Prostate gland (tissue), 2 donors: ENCODE data around the gene FAM180A. TPM values are rescaled to one million over a fixed set of nuclear protein-coding genes. Genes with fewer than 3 reads are reported as not detected.

Experiments used
- DNase-seq: peaks from one replicate; pipeline ENCODE4 v3.0.0-alpha.2; 2019; ENCODE audit warnings: low spot score
- H3K27ac ChIP-seq, 2 donors: fragments of 200-600 bp; sonication (generic); 2 replicates each; pipeline ENCODE4 v1.5.1; 2017 to 2019
- H3K27me3 ChIP-seq: fragments of 200-600 bp; sonication (generic); replicated peaks from 2 replicates; pipeline ENCODE4 v1.5.1; 2019; ENCODE audit not compliant: insufficient read depth
- H3K36me3 ChIP-seq, 2 donors: fragments of 200-600 bp; sonication (generic); 1 replicate in 1 of 2; 2 replicates in 1 of 2; pipeline versions ENCODE4 v1.5.1 to v1.8.1; 2017 to 2019
- H3K4me1 ChIP-seq: fragments of 200-600 bp; sonication (generic); replicated peaks from 2 replicates; pipeline ENCODE4 v1.5.1; 2019
- H3K4me3 ChIP-seq, 2 donors: fragments of 200-600 bp; sonication (generic); 2 replicates each; pipeline ENCODE4 v1.5.1; 2017 to 2019
- H3K9me3 ChIP-seq: fragments of 200-600 bp; sonication (generic); 2 replicates; pipeline ENCODE4 v1.5.1; 2017
- POLR2A ChIP-seq: fragments of 450-650 bp; IDR thresholded peaks from one replicate; pipeline ENCODE4 v1.6.1; 2016; ENCODE audit warnings: antibody characterized with exemption, mild to moderate bottlenecking
- POLR2AphosphoS5 ChIP-seq: sonication (generic); formaldehyde crosslinking; IDR thresholded peaks from one replicate; pipeline ENCODE4 v1.6.1; 2017; ENCODE audit warnings: antibody characterized with exemption
- WGBS: methylation state at CpG from one replicate; pipeline ENCODE4 v1.1.5; 2018; 5-methylcytosine and 5-hydroxymethylcytosine counted together
- intact Hi-C: fragments of 100-400 bp; cut with DNase I; formaldehyde crosslinking; loops from one replicate; pipeline ENCODE4 v1.14.2; 2022
- total RNA-seq, 2 donors: library from RNA; depleted of rRNA; stranded (reverse); fragments of >200 nt; gene quantifications; one replicate each; pipeline ENCODE4 v1.1.0, GENCODE V29; 2016
- TF ChIP-seq, protein P1 (sequence below), 4 experiments: fragments of 200-600 bp in 2 of 4; fragments of 450-650 bp in 2 of 4; sonication (generic) in 2 of 4; IDR thresholded peaks; 1 replicate in 3 of 4; 2 replicates in 1 of 4; pipeline ENCODE4 v1.5.1; 2016 to 2019; ENCODE audit warnings: antibody characterized with exemption in 4 of 4, mild to moderate bottlenecking in 2 of 4, moderate library complexity in 2 of 4

The FAM180A gene
- total RNA-seq, 2 donors from 2014 or later = 0.77 to 6.9 TPM

DNA sequence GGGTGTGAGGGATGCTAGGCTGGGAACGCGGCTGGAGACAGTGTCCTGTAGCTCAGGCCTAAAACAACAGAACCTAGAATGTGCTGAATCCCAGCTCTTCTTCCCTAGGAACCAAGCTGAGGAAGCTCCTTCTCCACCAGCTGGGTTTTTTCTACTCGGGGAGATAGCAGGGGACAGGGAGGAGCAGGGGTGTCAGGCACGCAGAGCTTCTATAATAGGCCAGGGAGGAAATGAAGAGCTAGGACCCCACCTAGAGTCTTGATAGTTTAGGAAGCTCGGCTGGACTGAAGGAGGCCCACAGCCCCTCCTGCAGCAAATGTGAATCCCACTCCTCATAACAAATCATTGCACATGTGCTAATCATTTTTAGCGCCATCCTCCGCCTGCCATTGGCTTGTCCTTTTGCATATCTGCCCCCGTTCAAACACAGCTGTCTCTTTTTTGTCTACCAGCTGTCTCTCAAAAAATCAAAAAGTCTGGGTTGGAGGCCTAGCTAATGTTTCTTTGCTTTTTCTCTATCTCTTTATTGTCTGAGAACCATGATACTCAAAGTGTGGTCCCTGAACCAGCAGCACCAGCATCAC, 24.1 kb upstream of the FAM180A start:
- H3K27ac ChIP-seq = peak overlapping the region in 1 of 2 donors; percentile 58
- intact Hi-C loops = no loop called here
- no peak for DNase-seq
- H3K4me3 ChIP-seq = no peak overlapping the region
- peaks cover 16% of the 10 kb centered on the region for H3K4me1 ChIP-seq
- no peaks in the 10 kb centered on the region for H3K9me3 ChIP-seq
- H3K36me3 ChIP-seq = no peaks in the 10 kb centered on the region
- 71% methylated on average over 8 of the region's 8 CpGs for WGBS
- H3K27me3 ChIP-seq = no peaks in the 10 kb centered on the region
- no peak for TF ChIP-seq POLR2A
- TF ChIP-seq POLR2AphosphoS5 = no peak
- TF ChIP-seq, protein P1, sequence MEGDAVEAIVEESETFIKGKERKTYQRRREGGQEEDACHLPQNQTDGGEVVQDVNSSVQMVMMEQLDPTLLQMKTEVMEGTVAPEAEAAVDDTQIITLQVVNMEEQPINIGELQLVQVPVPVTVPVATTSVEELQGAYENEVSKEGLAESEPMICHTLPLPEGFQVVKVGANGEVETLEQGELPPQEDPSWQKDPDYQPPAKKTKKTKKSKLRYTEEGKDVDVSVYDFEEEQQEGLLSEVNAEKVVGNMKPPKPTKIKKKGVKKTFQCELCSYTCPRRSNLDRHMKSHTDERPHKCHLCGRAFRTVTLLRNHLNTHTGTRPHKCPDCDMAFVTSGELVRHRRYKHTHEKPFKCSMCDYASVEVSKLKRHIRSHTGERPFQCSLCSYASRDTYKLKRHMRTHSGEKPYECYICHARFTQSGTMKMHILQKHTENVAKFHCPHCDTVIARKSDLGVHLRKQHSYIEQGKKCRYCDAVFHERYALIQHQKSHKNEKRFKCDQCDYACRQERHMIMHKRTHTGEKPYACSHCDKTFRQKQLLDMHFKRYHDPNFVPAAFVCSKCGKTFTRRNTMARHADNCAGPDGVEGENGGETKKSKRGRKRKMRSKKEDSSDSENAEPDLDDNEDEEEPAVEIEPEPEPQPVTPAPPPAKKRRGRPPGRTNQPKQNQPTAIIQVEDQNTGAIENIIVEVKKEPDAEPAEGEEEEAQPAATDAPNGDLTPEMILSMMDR (IDR thresholded peaks at IDR 0.05) = no peak

DNA sequence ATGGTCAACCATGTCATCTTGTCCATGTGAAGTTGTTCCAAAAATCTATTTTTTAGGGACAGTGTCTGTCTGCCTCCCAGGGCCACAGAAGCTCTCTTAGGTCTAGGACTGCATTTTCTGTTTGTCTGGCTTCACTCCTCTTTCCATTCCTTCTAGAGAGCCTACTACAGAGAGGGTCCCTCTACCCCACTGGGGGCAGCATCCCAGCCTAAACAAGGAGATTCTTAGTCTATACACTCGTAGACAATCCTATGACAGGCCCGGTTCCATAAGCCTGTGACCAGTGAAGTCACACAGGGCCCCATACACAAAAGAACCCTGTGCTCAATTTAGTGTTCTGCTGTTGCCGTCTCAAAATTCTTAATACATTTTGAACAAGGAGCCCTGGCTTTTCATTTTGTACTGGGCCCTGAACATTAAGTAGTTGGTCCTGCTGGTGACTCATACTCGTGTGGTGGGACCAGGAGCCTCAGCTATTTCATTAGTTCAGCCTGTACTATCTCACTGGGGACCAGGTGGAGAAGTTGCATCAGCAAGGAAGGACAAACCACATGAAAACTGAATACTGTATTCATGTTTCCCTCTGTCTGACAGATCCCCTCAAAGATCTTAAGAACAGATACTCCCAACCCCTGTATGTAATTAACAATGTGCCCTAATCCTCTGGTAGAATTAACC, 23.5 kb upstream of the FAM180A start:
- Histone ChIP-seq H3K27ac (no peak overlapping the region), H3K27me3 (no peaks in the 10 kb centered on the region), H3K4me1 (peaks cover 16% of the 10 kb centered on the region), H3K9me3 (no peaks in the 10 kb centered on the region), H3K36me3 (no peaks in the 10 kb centered on the region), H3K4me3 (no peak overlapping the region)
- DNase-seq = no peak
- 78% methylated on average over 4 of the region's 4 CpGs for WGBS
- intact Hi-C loops = no loop called here
- peak; percentile 4 for TF ChIP-seq POLR2AphosphoS5
- TF ChIP-seq POLR2A = no peak

DNA sequence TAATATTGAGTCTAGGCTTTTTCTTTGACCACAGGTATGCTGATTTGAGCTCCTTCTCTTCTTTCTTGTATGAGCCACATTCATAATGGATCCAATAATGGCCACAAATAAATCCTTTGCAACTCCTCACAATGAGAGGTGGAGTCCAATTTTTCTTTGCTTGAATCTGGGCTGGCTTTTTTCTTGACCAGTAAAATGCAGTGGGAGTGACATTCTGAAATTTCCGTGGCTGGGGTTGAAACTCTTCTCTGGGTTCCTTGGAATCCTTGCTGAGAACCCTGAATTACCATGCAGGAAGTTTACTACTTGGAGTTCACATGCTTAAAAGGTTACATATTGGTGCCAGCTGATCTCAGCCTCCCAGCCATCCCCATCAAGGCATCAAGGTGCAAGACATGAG, 22.4 kb upstream of the FAM180A start:
- Histone ChIP-seq H3K27me3 (no peaks in the 10 kb centered on the region), H3K9me3 (no peaks in the 10 kb centered on the region), H3K4me3 (no peak overlapping the region), H3K27ac (no peak overlapping the region), H3K4me1 (peaks cover 16% of the 10 kb centered on the region), H3K36me3 (no peaks in the 10 kb centered on the region)
- intact Hi-C loops = no loop called here
- DNase-seq = no peak
- TF ChIP-seq POLR2AphosphoS5 (no peak), POLR2A (no peak)
- TF ChIP-seq, protein P1 (IDR thresholded peaks at IDR 0.05) = no peak
- 95% methylated on average over 1 of the region's 1 CpG for WGBS

DNA sequence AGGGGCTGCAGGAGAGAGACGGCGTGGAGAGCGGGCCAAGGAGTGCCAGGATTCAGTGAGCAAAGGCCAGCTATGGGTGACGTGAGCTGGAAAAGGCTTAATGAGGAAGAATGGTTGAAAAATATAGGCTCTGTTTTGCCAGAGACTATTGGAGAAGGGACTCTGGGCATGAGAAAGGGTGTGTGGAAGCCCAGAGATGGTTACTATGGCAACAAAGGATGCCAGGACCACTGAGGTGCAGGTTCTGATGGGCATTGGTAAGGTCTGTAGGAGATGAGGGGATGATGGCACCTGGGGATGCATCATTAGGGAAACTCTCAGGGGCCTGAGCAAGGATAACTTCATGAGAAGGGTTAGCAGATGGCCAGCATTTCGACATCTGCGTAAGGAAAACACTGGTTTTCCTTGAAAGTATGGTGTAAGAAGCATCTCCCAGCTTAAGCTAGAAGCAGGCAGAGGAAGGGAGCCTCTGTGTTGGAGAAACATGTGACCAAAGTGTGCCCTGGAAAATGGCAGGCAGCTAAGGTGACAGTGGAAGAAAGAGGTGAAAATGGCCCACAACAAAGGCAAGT, 21.6 kb upstream of the FAM180A start:
- DNase-seq = no peak
- intact Hi-C loops = no loop called here
- Histone ChIP-seq H3K27ac (peak overlapping the region; percentile 43 to 60), H3K9me3 (no peaks in the 10 kb centered on the region), H3K4me1 (peaks cover 16% of the 10 kb centered on the region), H3K27me3 (no peaks in the 10 kb centered on the region), H3K36me3 (no peaks in the 10 kb centered on the region), H3K4me3 (no peak overlapping the region)
- TF ChIP-seq, protein P1 (IDR thresholded peaks at IDR 0.05) = no peak
- TF ChIP-seq POLR2A (no peak), POLR2AphosphoS5 (no peak)
- WGBS = 97% methylated on average over 6 of the region's 6 CpGs

DNA sequence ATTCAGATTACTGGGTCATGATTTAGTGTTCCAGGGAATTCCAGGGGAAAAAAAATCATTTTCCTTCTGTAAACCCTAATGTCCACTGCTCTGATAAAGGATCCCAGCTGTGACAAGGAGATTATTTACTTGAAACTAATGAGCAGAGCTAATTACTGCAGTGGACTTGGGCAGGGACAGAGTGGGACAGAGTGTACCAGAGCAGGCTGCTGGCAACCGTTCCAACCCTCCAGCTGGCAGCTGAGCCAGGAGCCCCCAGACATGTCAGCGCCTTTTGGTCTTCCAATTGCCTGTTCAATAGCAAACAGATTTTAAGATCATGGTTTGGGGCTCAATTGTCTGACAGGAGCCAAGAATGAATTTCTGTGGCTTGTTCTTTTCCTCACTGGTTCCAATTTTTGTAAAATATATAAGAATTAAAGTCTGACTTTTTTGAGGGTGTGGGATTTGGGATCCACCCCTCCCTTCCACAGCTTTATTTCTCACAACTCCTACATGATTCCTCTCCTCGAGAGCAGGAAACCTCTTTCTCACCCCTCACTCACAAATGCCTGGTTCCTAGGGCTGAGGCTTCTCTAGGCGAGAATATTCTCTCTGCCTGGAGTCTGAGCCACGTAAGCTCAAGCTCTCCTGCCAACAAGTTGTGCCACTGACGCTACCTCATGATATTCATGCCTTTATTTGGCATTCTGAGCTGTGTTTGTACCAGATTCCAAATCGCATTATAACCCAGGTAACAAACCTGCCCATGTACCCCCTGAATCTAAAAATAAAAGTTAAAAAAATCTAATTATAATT, 20.6 kb upstream of the FAM180A start:
- Histone ChIP-seq H3K36me3 (no peaks in the 10 kb centered on the region), H3K4me3 (no peak overlapping the region), H3K9me3 (no peaks in the 10 kb centered on the region), H3K4me1 (peaks cover 11% of the 10 kb centered on the region), H3K27ac (peak overlapping the region; percentile 43 to 60), H3K27me3 (no peaks in the 10 kb centered on the region)
- TF ChIP-seq POLR2A = no peak
- 60% methylated on average over 7 of the region's 7 CpGs for WGBS
- intact Hi-C loops = no loop called here
- no peak for DNase-seq
